ENCODE data around the gene OR7G2. TPM values are rescaled to one million over a fixed set of nuclear protein-coding genes. Genes with fewer than 3 reads are reported as not detected.
A peak's percentile ranks its signal among the peaks of the same experiment; 100 is the strongest.

OR7G2 gene
- total RNA-seq, 6 donors from 2014 or later = not detected

- 1% methylated on average over 31 to 43 of the region's 43 CpGs for whole genome bisulfite sequencing, 2 donors
- ATAC-seq (ENCODE audit: low FRiP score in 2 of 2) (peak; percentile 94 to 98), DNase-seq (peak; percentile 75 to 97)
- H3K36me3 ChIP-seq = peaks cover 0 to 8% (median 0%) of the 10 kb centered on the region in 4 donors
- H3K4me1 ChIP-seq = peaks cover 15 to 24% (median 18%) of the 10 kb centered on the region in 4 donors
- TF ChIP-seq CTCF (IDR thresholded peaks at IDR 0.05) = peak in 1 of 6 experiments; percentile 8
- peak in 3 of 4 donors; percentile 35 to 76 (median 41) for TF ChIP-seq POLR2A (IDR thresholded peaks at IDR 0.05)
- peak; percentile 75 to 82 for TF ChIP-seq POLR2AphosphoS5 (IDR thresholded peaks at IDR 0.05)
- TF ChIP-seq EP300 (IDR thresholded peaks at IDR 0.05) = no peak
- peak within 1 kb of the TSS; percentile 86 to 91 (median 90) for H3K27ac ChIP-seq
- H3K27me3 ChIP-seq = no peaks in the 10 kb centered on the region
- H3K4me3 ChIP-seq = peak within 1 kb of the TSS; percentile 65 to 92 (median 78)
- peaks cover 8 to 13% (median 12%) of the 10 kb centered on the region in 4 donors for H3K9me3 ChIP-seq
These were observed 33.0 kb upstream of the OR7G2 start, which contains the start of gene ZNF317 for GRCh38 chr19:9140159-9140874. ZNF317 (plus strand) TSS chr19:9140397; CDS start chr19:9156017, 15,620 bp downstream.

- Histone ChIP-seq H3K9me3 (peaks cover 2 to 7% (median 6%) of the 10 kb centered on the region in 4 donors), H3K36me3 (peaks cover 0 to 2% (median 0%) of the 10 kb centered on the region in 4 donors), H3K4me3 (peak overlapping the region; percentile 65 to 92 (median 78)), H3K4me1 (peaks cover 15 to 24% (median 18%) of the 10 kb centered on the region in 4 donors), H3K27me3 (no peaks in the 10 kb centered on the region), H3K27ac (peak overlapping the region in 3 of 4 donors; percentile 90 to 91 (median 90))
- TF ChIP-seq POLR2AphosphoS5 (IDR thresholded peaks at IDR 0.05) (no peak), CTCF (IDR thresholded peaks at IDR 0.05) (no peak), EP300 (IDR thresholded peaks at IDR 0.05) (no peak), POLR2A (IDR thresholded peaks at IDR 0.05) (no peak)
- DNase-seq (no peak), ATAC-seq (ENCODE audit: low FRiP score in 2 of 2) (no peak)
- 32 to 33% methylated on average over 8 of the region's 8 CpGs for WGBS, 2 donors
These were observed 32.4 kb upstream of the OR7G2 start for GRCh38 chr19:9139609-9140158.

GRCh38 chr19:9132422-9132821 lies 25.1 kb upstream of the OR7G2 start:
- Histone ChIP-seq H3K27me3 (no peaks in the 10 kb centered on the region), H3K27ac (no peak overlapping the region), H3K4me3 (no peak overlapping the region), H3K4me1 (no peaks in the 10 kb centered on the region), H3K9me3 (no peaks in the 10 kb centered on the region), H3K36me3 (no peaks in the 10 kb centered on the region)
- ATAC-seq (ENCODE audit: low FRiP score in 2 of 2) = no peak
- WGBS, 2 donors = 51 to 52% methylated on average over 5 of the region's 5 CpGs
- no peak for TF ChIP-seq CTCF (IDR thresholded peaks at IDR 0.05)
- TF ChIP-seq POLR2AphosphoS5 (IDR thresholded peaks at IDR 0.05) = no peak
- no peak for TF ChIP-seq POLR2A (IDR thresholded peaks at IDR 0.05)
- TF ChIP-seq EP300 (IDR thresholded peaks at IDR 0.05) = no peak
- DNase-seq = no peak

- TF ChIP-seq POLR2A (IDR thresholded peaks at IDR 0.05) (no peak), POLR2AphosphoS5 (IDR thresholded peaks at IDR 0.05) (no peak), EP300 (IDR thresholded peaks at IDR 0.05) (no peak), CTCF (IDR thresholded peaks at IDR 0.05) (no peak)
- H3K36me3 ChIP-seq = no peaks in the 10 kb centered on the region
- WGBS, 2 donors = 48 to 56% methylated on average over 1 of the region's 1 CpG
- H3K4me1 ChIP-seq = no peaks in the 10 kb centered on the region
- no peak overlapping the region for H3K4me3 ChIP-seq
- no peak for DNase-seq
- no peaks in the 10 kb centered on the region for H3K27me3 ChIP-seq
- no peak overlapping the region for H3K27ac ChIP-seq
- no peak for ATAC-seq (ENCODE audit: low FRiP score in 2 of 2)
- H3K9me3 ChIP-seq = no peaks in the 10 kb centered on the region
These were observed 23.7 kb upstream of the OR7G2 start for GRCh38 chr19:9130965-9131364.

All from upper lobe of left lung (tissue), 6 donors.